ENCODE data around the gene MEGF10.

MEGF10 gene

GRCh38 chr5:127411381-127411780 lies 120.8 kb downstream of the MEGF10 start:
- DNase-seq (ENCODE audit: low read depth), result no peak

DNA sequence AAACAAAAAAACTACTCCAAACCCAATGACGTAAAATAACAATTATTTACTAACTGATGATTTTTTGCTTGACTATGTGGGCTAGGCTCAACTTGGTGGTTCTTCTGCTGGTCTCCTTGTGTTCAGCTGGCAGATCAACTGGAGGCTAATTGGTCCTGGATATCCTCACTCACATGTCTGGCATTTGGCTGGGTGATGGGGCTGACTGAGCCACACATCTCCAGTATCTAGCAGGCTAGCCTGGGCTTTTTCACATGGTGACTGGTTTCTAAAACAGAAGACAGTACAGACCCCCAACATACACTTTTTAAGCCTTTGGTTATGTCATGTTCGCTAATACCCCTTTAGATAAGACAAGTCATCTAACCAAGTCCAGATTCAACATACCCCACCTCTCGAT lies 122.1 kb downstream of the MEGF10 start:
- no peak for DNase-seq (ENCODE audit: low read depth)

DNA sequence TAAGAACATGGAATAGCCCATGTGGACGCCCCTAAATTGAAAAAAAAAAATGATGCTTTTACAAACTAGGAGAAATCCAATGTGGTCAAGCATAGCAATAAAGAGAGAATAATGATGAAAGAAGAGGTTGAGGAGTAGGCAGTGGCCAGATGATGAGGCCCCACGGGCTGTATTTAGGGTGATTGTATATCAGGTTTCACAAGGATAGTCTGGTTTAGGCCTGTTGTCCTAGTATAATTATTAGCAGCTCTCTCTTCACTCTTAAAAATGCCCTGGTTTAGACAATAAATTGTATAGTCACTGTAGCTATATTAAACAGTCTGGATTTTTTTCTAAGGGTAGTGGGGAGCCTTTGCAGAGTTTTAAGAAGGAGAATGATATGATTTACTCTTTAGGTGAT lies 124.4 kb downstream of the MEGF10 start:
- no peak for DNase-seq (ENCODE audit: low read depth)

DNA sequence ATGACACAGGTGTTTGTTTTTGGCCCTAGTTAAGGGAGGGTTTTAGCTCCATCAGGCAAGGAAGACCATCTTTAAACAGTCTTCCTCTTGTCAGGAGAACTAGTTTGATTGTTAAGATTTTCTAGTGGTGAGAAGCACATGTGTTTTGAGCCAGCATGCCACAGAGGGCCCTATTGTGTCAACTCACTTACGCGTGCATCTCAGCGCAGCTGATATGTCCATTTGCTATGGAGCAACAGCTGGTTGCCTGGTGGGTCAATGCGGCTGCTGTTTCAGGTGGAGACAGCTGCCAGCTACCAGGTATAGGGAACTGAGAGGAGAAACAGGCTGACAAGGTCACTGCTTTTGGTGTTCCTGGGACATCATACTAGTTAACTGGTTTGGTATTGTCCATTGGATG lies 126.3 kb downstream of the MEGF10 start:
- no peak for DNase-seq (ENCODE audit: low read depth)

GRCh38 chr5:127417528-127417927 lies 126.9 kb downstream of the MEGF10 start:
- DNase-seq (ENCODE audit: low read depth), result no peak

DNA sequence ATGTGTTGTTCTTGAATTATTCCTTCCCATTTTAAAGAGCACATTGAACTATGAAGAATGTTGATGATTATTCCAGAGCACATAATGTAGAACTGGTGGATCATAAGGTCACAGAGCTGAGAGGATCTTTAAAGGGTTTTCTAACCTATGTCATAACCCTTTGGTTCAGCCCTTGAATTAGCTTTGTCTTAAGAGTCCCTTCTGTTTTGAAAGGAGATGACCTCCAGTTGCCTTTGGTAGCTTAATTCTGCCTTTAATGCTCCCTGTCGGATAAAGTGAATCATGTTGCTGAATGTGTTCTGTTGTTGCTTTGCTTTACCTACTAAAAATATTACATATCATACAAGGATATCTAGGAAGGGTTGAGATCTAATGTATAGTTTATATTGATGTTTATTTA lies 127.8 kb downstream of the MEGF10 start:
- no peak for DNase-seq (ENCODE audit: low read depth)

GRCh38 chr5:127418974-127419682 lies 128.5 kb downstream of the MEGF10 start:
- DNase-seq (ENCODE audit: low read depth), result no peak

- no peak for DNase-seq (ENCODE audit: low read depth)
Observed at GRCh38 chr5:127419683-127420257, 129.2 kb downstream of the MEGF10 start.

DNA sequence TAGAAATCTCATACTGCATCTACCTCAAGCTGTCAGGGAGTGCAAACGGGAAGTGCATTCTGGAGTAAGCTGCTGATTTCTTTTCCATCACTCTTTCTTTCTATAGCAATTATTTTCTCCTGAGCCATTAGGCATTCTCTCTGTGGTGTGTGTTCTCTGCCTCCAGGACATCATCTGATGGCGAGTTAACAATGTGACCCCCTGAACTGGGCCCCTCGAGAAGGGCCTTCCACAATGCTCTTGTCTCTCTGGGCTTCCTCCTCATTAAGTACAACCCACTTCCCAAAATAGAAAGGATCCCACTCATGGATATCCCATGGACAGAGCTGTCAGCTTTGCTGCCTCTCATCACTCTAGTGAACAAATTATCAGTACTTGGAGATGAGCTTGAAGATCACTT lies 130.2 kb downstream of the MEGF10 start:
- no peak for DNase-seq (ENCODE audit: low read depth)

- no peak for DNase-seq (ENCODE audit: low read depth)
Observed at GRCh38 chr5:127421471-127421870, 130.9 kb downstream of the MEGF10 start.

GRCh38 chr5:127423173-127423798 lies 132.7 kb downstream of the MEGF10 start:
- DNase-seq (ENCODE audit: low read depth), result no peak

DNA sequence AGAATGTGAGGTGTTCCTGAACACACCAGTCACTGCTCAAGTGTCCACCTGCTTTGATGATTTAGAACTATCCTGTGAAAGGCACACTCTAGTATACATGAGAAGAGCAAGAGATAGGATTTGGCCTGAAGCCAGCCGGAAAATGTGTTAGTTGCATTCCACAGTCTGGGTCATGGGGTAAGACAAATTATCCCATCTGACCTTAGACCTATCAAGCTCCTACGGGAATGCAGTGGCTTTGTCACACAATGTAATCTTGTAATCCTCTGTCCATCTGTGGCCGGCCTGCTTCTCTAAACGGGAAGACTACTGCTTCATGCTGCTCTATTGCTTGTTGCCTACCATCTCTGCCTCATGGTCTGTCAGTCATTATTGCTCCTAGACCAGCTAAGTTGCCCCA lies 134.4 kb downstream of the MEGF10 start:
- no peak for DNase-seq (ENCODE audit: low read depth)

GRCh38 chr5:127425868-127426267 lies 135.3 kb downstream of the MEGF10 start:
- no peak for DNase-seq (ENCODE audit: low read depth)

- DNase-seq (ENCODE audit: low read depth), result no peak
Observed at GRCh38 chr5:127426661-127427060, 136.1 kb downstream of the MEGF10 start.

DNA sequence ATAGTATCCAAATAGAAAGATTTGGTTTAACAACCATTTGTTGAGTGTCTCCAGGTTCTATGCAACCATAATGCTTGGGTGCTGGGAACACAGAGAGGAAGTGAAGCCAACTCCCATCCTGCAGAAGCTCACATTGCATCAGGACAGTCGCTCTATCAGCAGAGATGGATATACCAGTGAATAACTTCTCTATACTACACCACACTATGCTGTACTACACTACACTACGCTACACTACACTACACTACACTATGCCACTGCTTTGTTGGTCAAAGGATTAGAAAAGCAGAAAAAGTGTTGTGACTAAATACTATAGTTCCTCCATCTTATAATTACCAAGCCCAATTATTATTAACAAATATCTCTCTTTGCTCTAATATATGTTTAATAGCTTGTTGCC lies 137.7 kb downstream of the MEGF10 start:
- DNase-seq (ENCODE audit: low read depth), result no peak

DNA sequence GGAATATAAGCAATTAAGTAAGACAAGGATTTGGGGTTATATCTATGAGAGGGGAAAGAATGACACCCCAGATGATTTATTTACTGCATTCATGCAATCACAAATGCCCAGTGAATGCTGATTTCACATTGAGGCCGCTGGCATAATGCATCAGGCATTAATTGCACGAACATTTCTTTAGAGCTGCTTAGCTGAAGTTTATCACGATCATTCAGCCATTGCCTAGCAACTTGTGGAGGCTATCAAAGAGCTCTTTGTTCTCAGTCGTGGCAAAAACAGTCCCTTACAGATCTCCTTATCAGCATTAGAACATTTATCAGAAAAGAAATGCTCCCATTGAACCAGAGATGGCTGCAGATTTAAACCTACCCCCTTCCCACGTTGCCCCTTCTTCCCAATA lies 138.2 kb downstream of the MEGF10 start:
- no peak for DNase-seq (ENCODE audit: low read depth)

DNA sequence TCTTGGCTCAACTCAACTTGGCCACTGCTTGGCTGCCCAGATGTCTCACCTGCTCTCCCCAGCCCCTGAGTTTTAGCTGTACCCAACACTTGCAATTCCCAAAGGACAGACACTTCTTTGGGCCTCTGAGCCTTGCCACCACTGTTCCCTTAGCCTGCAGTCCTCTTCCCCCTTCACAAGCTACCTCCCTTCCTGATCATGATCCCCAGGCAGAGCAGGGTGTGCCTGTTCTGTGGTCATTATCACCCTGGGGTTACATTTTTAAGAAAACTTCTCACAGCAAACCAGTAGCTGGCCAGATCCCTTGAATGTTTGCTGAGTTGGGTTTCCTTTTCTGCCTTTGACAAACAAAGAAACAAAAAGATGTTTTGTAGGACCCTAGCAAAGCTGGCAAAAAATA lies 139.3 kb downstream of the MEGF10 start:
- no peak for DNase-seq (ENCODE audit: low read depth)

DNA sequence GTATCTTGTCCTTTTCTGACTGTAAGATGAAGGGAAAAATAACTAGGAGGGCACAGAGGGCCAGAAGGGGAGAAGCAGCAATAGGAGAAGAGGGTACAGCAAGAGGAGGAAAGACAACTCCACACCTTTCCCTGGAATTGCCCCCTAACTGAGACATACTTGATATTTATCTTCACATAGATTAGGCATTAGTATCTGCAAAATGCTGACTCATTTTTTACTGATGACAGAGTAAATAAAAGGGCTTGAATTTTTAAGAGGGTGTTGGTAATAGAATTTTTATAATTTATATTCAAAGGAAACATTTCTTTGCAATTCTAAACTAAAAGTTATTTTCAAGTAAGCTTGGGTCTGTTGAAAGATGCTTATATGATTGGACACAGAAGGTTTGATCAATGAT lies 140.0 kb downstream of the MEGF10 start:
- DNase-seq (ENCODE audit: low read depth), result no peak

DNA sequence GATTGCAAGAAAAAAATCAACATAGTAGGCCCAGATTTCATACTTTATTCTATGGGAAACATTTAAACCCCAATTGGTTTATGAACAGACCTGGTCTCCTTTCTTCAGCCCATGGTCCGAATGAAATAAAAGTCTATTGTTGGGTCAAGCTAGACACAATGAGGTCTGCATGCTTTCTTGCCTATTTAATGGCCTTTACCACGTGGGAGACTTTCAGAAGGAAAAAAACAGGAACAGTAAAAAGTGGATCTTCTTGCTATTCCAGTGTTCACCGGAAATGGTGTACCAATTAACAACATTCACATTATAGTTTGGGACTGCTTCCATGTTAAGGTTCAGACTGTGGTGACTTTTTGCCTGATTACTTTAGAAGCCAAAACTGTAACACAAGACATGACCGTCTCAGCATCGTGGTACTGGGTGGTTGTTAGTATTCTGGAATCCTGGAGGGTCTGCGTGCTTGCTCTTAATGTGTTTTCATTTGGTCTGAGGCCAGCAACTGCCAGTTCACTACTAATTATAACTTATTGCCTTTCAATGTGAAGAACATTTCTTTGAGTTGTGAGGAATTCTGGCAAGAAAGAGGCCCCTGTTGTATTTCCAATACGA lies 141.5 kb downstream of the MEGF10 start:
- no peak for DNase-seq (ENCODE audit: low read depth)

DNA sequence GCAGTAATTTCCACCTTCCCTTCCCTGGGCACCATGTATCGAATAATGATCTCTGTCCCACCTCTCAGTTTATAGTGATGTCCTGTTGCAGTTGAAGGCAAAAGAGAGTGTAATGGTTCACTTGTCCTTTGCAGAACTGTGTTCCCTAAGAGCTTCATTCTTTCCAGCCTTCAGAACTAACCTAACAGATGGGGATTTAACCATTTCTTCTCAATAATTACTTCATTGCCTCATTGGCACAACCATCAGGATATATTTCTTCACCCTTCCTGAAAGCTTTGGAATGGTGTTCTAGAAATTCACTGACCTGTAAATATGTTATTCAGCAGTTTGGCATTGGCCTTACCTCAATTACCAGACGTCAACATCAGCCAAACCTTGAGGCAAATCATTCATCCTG lies 142.9 kb downstream of the MEGF10 start:
- no peak for DNase-seq (ENCODE audit: low read depth)

GRCh38 chr5:127434588-127434987 lies 144.0 kb downstream of the MEGF10 start:
- DNase-seq (ENCODE audit: low read depth), result no peak

DNA sequence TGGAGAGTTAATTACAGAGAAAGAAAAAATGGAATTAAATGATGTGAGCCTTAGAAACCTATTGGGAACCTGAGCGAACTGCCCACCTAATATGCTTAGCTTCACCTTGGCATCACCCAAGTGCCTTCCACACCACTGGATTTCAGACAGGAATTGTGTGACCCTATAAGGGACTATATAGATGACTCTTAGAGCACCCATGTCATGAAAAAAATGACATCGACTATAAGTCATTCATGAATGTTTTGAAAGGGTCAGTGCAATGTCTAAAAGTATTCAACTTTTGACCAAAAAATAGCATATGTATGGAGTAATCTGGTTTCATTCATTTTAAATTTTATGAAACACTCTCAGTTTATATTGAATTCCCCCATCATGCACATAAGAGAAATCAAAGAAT lies 145.2 kb downstream of the MEGF10 start:
- no peak for DNase-seq (ENCODE audit: low read depth)

GRCh38 chr5:127439644-127440043 lies 149.0 kb downstream of the MEGF10 start:
- no peak for DNase-seq (ENCODE audit: low read depth)
